Transverse colon (tissue), 4 donors: ENCODE data around the gene TERF2IP. TPM values are rescaled to one million over a fixed set of nuclear protein-coding genes. Genes with fewer than 3 reads are reported as not detected.

Experiments
- DNase-seq: peaks from one replicate; pipeline ENCODE4 v3.0.0-alpha.2; 2019
- H3K27ac ChIP-seq, 4 donors: fragments of 200-600 bp; sonication (generic); 2 replicates each; pipeline ENCODE4 v1.5.1; 2016 to 2018; ENCODE audit warnings: inconsistent platforms in 4 of 4
- H3K27me3 ChIP-seq: fragments of 200-600 bp; sonication (generic); 2 replicates; pipeline ENCODE4 v1.5.1; 2017; ENCODE audit warnings: inconsistent platforms
- H3K36me3 ChIP-seq, 4 donors: fragments of 200-600 bp; sonication (generic); 2 replicates each; pipeline ENCODE4 v1.5.1; 2017 to 2019; ENCODE audit warnings: inconsistent platforms in 4 of 4
- H3K4me1 ChIP-seq, 4 donors: fragments of 200-600 bp; sonication (generic); 2 replicates each; pipeline ENCODE4 v1.5.1; 2017 to 2020; ENCODE audit warnings: inconsistent platforms in 4 of 4
- H3K4me3 ChIP-seq, 4 donors: fragments of 200-600 bp; sonication (generic); 1 replicate in 1 of 4; 2 replicates in 3 of 4; pipeline versions ENCODE4 v1.5.1 to v1.6.1; 2017 to 2019; ENCODE audit warnings: inconsistent platforms in 4 of 4
- H3K9me3 ChIP-seq, 2 donors: fragments of 200-600 bp; sonication (generic); 2 replicates each; pipeline ENCODE4 v1.5.1; 2017 to 2019; ENCODE audit warnings: inconsistent platforms in 2 of 2
- CTCF ChIP-seq, 5 experiments: fragments of 200-600 bp in 3 of 5; fragments of 450-650 bp in 2 of 5; sonication (generic) in 3 of 5; IDR thresholded peaks; 1 replicate in 2 of 5; 2 replicates in 3 of 5; pipeline ENCODE4 v1.5.1; 2016 to 2017; ENCODE audit warnings: antibody characterized with exemption in 5 of 5, inconsistent platforms in 3 of 5, mild to moderate bottlenecking in 2 of 5, moderate library complexity in 1 of 5
- EP300 ChIP-seq: sonication (generic); formaldehyde crosslinking; IDR thresholded peaks from one replicate; pipeline ENCODE4 v1.6.1; 2017; ENCODE audit warnings: antibody characterized with exemption, low read depth
- POLR2A ChIP-seq: fragments of 450-650 bp; IDR thresholded peaks from one replicate; pipeline ENCODE4 v1.6.1; 2016; ENCODE audit warnings: antibody characterized with exemption, mild to moderate bottlenecking, moderate library complexity
- POLR2AphosphoS5 ChIP-seq, 3 donors: sonication (generic); formaldehyde crosslinking; IDR thresholded peaks; one replicate each; pipeline ENCODE4 v1.6.1; 2016; ENCODE audit warnings: antibody characterized with exemption in 3 of 3
- WGBS, 2 donors: methylation state at CpG; one replicate each; pipeline ENCODE4 v1.1.5; 2018; ENCODE audit warnings: low coverage in 1 of 2; 5-methylcytosine and 5-hydroxymethylcytosine counted together
- in situ Hi-C, 4 donors: fragments of 200-750 bp; cut with MboI; loops; one replicate each; pipeline versions ENCODE4 v1.15.0 to v1.15.1; 2017; ENCODE audit warnings: low sequenced_read_pairs in 3 of 4, low pct_ligation_motif_present in 1 of 4, low pct_unique_long_range_greater_than_20kb in 1 of 4
- intact Hi-C: fragments of 100-400 bp; cut with DNase I; formaldehyde crosslinking; loops from one replicate; pipeline ENCODE4 v1.15.1; 2023; ENCODE audit warnings: low total_unique reads
- total RNA-seq, 4 donors: library from RNA; depleted of rRNA; stranded (reverse); fragments of >200 nt; gene quantifications; one replicate each; pipeline ENCODE4 v1.1.0, GENCODE V29; 2016

TERF2IP gene
- total RNA-seq, 4 donors from 2014 or later: 20.9 to 50.0 (median 36.3) TPM

DNA sequence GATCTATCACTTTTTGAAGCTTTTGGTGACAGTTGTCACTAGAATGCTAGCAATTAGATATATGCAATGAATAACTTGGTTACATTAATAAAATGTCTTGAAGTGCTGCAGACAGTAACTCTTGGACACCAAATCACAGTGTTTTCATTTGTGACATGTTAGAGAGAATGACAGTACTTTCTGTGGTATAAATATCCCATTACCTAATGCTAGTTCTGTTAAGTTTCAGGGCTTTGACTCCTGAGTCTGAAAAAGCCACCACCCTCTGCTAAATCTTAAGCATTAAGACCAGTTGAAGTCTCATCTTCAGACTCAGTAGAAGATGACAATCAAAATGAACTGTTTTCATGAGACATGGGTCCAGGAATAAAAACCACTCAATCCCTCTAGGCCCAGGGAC lies 39.8 kb downstream of the TERF2IP start:
- in situ Hi-C loops: no loop called here
- no peak for DNase-seq
- Histone ChIP-seq H3K4me3 (no peak overlapping the region), H3K36me3 (no peaks in the 10 kb centered on the region), H3K27ac (no peak overlapping the region), H3K9me3 (no peaks in the 10 kb centered on the region), H3K4me1 (no peaks in the 10 kb centered on the region), H3K27me3 (no peaks in the 10 kb centered on the region)
- TF ChIP-seq EP300 (no peak), POLR2A (no peak), CTCF (IDR thresholded peaks at IDR 0.05) (no peak), POLR2AphosphoS5 (IDR thresholded peaks at IDR 0.05) (no peak)
- intact Hi-C loops: no loop called here

DNA sequence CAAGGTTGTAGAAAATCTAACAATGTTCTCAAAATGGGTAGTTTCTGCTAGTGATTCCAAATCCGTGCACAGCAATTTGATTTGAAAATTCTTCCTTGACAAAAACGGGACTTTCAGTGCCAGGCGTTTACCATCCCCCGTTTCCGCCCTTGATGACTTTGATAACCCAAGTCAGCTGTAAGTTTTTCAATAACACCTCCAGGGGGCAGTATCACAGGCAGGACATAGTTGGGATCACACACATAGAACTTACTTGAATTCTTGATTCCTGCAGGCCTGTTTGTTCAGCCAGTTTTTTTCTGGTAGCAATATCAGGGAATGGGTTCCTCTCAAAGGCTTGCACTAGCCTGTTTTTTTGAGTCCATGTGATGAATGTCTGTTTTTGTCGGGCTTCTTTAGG lies 48.1 kb downstream of the TERF2IP start:
- WGBS, 2 donors: 82 to 100% methylated on average over 1 to 6 of the region's 6 CpGs
- no peak for DNase-seq

DNA sequence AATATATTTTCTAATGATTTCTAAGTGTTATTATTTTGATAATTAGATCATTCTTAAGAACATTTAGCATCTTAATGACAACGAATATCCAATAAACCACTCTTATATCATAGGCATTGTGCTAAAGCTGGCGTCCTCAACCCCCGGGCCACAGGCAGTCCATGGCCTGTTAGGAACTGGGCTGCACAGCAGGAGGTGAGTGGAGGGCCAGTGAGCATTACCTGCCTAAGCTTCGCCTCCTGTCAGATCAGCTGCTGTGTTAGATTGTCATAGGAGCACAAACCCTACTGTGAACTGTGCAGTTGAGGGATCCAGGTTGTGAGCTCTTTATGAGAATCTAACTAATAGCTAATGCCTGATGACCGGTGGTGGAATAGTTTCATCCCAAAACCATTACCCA lies 50.0 kb downstream of the TERF2IP start:
- intact Hi-C loops: no loop called here

More for the DNA sequence above, 48.1 kb downstream of the TERF2IP start:
- no peak for TF ChIP-seq EP300
- TF ChIP-seq CTCF (IDR thresholded peaks at IDR 0.05): peak in 1 of 5 experiments; percentile 13
- Histone ChIP-seq H3K4me1 (no peaks in the 10 kb centered on the region), H3K4me3 (no peak overlapping the region), H3K27ac (no peak overlapping the region), H3K9me3 (no peaks in the 10 kb centered on the region), H3K27me3 (no peaks in the 10 kb centered on the region), H3K36me3 (no peaks in the 10 kb centered on the region)
- intact Hi-C loops (no loop called here), in situ Hi-C loops (no loop called here)

GRCh38 chr16:75701361-75701760 lies 53.8 kb downstream of the TERF2IP start, which contains the start of gene DUXB:
TSS of gene DUXB (minus strand) at chr16:75701461. CDS start at chr16:75701418, 43 bp downstream.
- H3K4me1 ChIP-seq: no peaks in the 10 kb centered on the region
- TF ChIP-seq POLR2AphosphoS5 (IDR thresholded peaks at IDR 0.05): no peak
- TF ChIP-seq CTCF (IDR thresholded peaks at IDR 0.05): no peak
- no peak for TF ChIP-seq EP300
- no peak for TF ChIP-seq POLR2A
- intact Hi-C loops (no loop called here), in situ Hi-C loops (no loop called here)
- no peaks in the 10 kb centered on the region for H3K9me3 ChIP-seq
- H3K27ac ChIP-seq: no peak within 1 kb of the TSS
- WGBS, 2 donors: 79 to 89% methylated on average over 5 of the region's 5 CpGs
- no peaks in the 10 kb centered on the region for H3K36me3 ChIP-seq
- H3K4me3 ChIP-seq: no peak within 1 kb of the TSS
- no peak for DNase-seq
- H3K27me3 ChIP-seq: no peaks in the 10 kb centered on the region

More for the DNA sequence above, 50.0 kb downstream of the TERF2IP start:
- DNase-seq: no peak
- 91% methylated on average over 5 of the region's 5 CpGs; no CpG with 5 or more reads in 1 of the 2 donors for WGBS, 2 donors
- TF ChIP-seq POLR2AphosphoS5 (IDR thresholded peaks at IDR 0.05) (no peak), POLR2A (no peak), EP300 (no peak), CTCF (IDR thresholded peaks at IDR 0.05) (no peak)
- H3K36me3 ChIP-seq: no peaks in the 10 kb centered on the region
- no peak overlapping the region for H3K4me3 ChIP-seq
- H3K9me3 ChIP-seq: no peaks in the 10 kb centered on the region
- no peaks in the 10 kb centered on the region for H3K4me1 ChIP-seq
- no peaks in the 10 kb centered on the region for H3K27me3 ChIP-seq
- H3K27ac ChIP-seq: no peak overlapping the region
- in situ Hi-C loops: no loop called here
